Neural cell (in vitro differentiated cells): ENCODE measurements around the gene ACOX2. TPM values are rescaled to one million over a fixed set of nuclear protein-coding genes. Genes with fewer than 3 reads are reported as not detected.
A peak's percentile ranks its signal among the peaks of the same experiment; 100 is the strongest.

ENCODE experiments used
- H2AFZ ChIP-seq: fragments of 200-600, 300-800 bp; sonication (generic), shearing (Covaris generic); 2 replicates; pipeline ENCODE4 v1.6.0; 2014; ENCODE audit warnings: low read depth, mild to moderate bottlenecking, antibody characterized with exemption, low read length, moderate library complexity
- H3F3A ChIP-seq: fragments of 200-600 bp; shearing (Covaris generic); 2 replicates; pipeline ENCODE4 v1.6.1; 2016; ENCODE audit warnings: mild to moderate bottlenecking, moderate library complexity, mixed read lengths, antibody characterized with exemption, low read length; ENCODE audit not compliant: insufficient read depth, poor library complexity, severe bottlenecking
- H3K27ac ChIP-seq: fragments of 200-600, 300-800 bp; sonication (generic), shearing (Covaris generic); 2 replicates; pipeline ENCODE4 v1.5.1; 2014; ENCODE audit warnings: mild to moderate bottlenecking, low read length, moderate library complexity
- H3K27me3 ChIP-seq: fragments of 300-800, 200-600 bp; sonication (generic), shearing (Covaris generic); 2 replicates; pipeline ENCODE4 v1.6.0; 2014; ENCODE audit warnings: mild to moderate bottlenecking, low read depth, low read length, moderate library complexity; ENCODE audit not compliant: insufficient read depth
- H3K36me3 ChIP-seq: fragments of 300-800, 200-600 bp; sonication (generic), shearing (Covaris generic); 2 replicates; pipeline ENCODE4 v1.5.1; 2014; ENCODE audit warnings: mild to moderate bottlenecking, antibody characterized with exemption, low read length, moderate library complexity; ENCODE audit not compliant: insufficient read depth
- H3K4me2 ChIP-seq: fragments of 300-800, 200-600 bp; sonication (generic), shearing (Covaris generic); 2 replicates; pipeline ENCODE4 v1.6.0; 2014; ENCODE audit warnings: mild to moderate bottlenecking, low read length
- H3K4me3 ChIP-seq: fragments of 300-800, 200-600 bp; sonication (generic), shearing (Covaris generic); 2 replicates; pipeline ENCODE4 v1.5.1; 2014; ENCODE audit warnings: mild to moderate bottlenecking, low read length, moderate library complexity
- H3K79me2 ChIP-seq: fragments of 200-600 bp; shearing (Covaris generic); replicated peaks from 2 replicates; pipeline ENCODE4 v1.6.0; 2014; ENCODE audit warnings: mild to moderate bottlenecking, low read length, moderate library complexity; ENCODE audit not compliant: insufficient read depth
- H3K9ac ChIP-seq: fragments of 300-800, 200-600 bp; sonication (generic), shearing (Covaris generic); 2 replicates; pipeline ENCODE4 v1.6.1; 2016; ENCODE audit warnings: mild to moderate bottlenecking, low read length, mixed read lengths
- H3K9me2 ChIP-seq: fragments of 200-600 bp; shearing (Covaris generic); 2 replicates; pipeline ENCODE4 v1.6.1; 2016; ENCODE audit warnings: mild to moderate bottlenecking, low read length, mixed read lengths; ENCODE audit not compliant: insufficient read depth
- H3K9me3 ChIP-seq: fragments of 200-600, 300-800 bp; sonication (generic), shearing (Covaris generic); 2 replicates; pipeline ENCODE4 v1.6.1; 2016; ENCODE audit warnings: mild to moderate bottlenecking, mixed run types, low read length, moderate library complexity, mixed read lengths
- H4K20me1 ChIP-seq: fragments of 200-600 bp; shearing (Covaris generic); 2 replicates; pipeline ENCODE4 v1.6.1; 2016; ENCODE audit warnings: mild to moderate bottlenecking, mixed run types; ENCODE audit not compliant: insufficient read depth
- EP300 ChIP-seq: fragments of 450-650 bp; conservative IDR thresholded peaks from 2 replicates; pipeline ENCODE4 v1.6.1; 2014; ENCODE audit warnings: antibody characterized with exemption, mild to moderate bottlenecking, moderate library complexity; ENCODE audit not compliant: poor library complexity, severe bottlenecking
- EZH2 ChIP-seq: fragments of 200-600, 300-800 bp; shearing (Covaris generic), sonication (generic); IDR thresholded peaks from 2 replicates; pipeline ENCODE4 v1.6.1; 2014; ENCODE audit warnings: antibody characterized with exemption, low read length, borderline replicate concordance, mild to moderate bottlenecking; ENCODE audit not compliant: insufficient read depth, poor library complexity, severe bottlenecking
- MXI1 ChIP-seq: fragments of 450-650 bp; conservative IDR thresholded peaks from 2 replicates; pipeline ENCODE4 v1.6.1; 2014; ENCODE audit warnings: antibody characterized with exemption, mild to moderate bottlenecking; ENCODE audit not compliant: poor library complexity, severe bottlenecking
- POLR2AphosphoS5 ChIP-seq: IDR thresholded peaks from 2 replicates; pipeline ENCODE4 v1.6.1; 2012
- RAD21 ChIP-seq: fragments of 450-650 bp; conservative IDR thresholded peaks from 2 replicates; pipeline ENCODE4 v1.6.1; 2014; ENCODE audit warnings: antibody characterized with exemption, mild to moderate bottlenecking, moderate library complexity
- SMC3 ChIP-seq: fragments of 450-650 bp; conservative IDR thresholded peaks from 2 replicates; pipeline ENCODE4 v1.6.1; 2014; ENCODE audit warnings: antibody characterized with exemption, mild to moderate bottlenecking, moderate library complexity; ENCODE audit not compliant: poor library complexity
- TAF1 ChIP-seq: IDR thresholded peaks from 2 replicates; pipeline ENCODE4 v1.6.1; 2012; ENCODE audit warnings: low read depth
- polyA plus RNA-seq: library from polyadenylated mRNA; depleted of rRNA; stranded (reverse); fragments of >200 nt; gene quantifications from 2 replicates; pipeline ENCODE4 v1.2.3, GENCODE V29; 2014
- TF ChIP-seq, protein P1 (sequence below): fragments of 450-650 bp; IDR thresholded peaks from 2 replicates; pipeline ENCODE4 v1.5.1; 2014; ENCODE audit warnings: antibody characterized with exemption, mild to moderate bottlenecking, moderate library complexity; ENCODE audit not compliant: poor library complexity, severe bottlenecking
- TF ChIP-seq, protein P2 (sequence below): IDR thresholded peaks from 2 replicates; pipeline ENCODE4 v1.6.1; 2012; ENCODE audit warnings: borderline replicate concordance

The ACOX2 gene
- polyA plus RNA-seq, 1 donor from 2014 or later = not detected

DNA sequence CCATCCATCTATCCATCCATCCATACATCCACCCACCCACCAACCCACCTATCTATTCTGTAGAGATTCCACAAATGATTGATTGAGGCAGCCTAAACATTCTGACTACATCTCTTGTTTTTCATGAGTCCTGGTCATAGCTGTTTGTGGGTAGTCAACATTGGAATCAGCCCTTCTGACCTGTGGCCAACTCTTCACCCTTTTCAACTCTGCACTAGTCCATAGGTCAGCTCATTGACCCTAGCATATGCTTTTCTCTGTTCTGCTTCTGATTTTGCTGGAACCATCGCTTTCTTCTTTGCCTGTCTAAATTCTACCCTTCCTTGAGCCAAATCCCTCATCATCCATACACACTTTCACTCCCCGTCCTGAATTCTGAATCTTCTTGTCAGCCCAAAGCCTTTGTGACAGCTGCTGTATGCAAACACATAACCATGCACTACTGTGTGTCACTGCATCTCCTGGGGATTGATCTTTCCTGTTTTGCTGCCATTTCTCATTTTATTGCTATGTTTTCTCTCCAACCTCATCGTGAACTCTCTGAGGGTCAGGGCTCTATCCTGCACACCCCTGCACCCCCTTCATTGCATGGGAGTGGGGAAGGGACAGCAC, 61.9 kb downstream of the ACOX2 start:
- H3K9ac ChIP-seq = no peak overlapping the region
- no peak overlapping the region for H3K4me2 ChIP-seq
- H3F3A ChIP-seq = no peaks in the 10 kb centered on the region
- no peaks in the 10 kb centered on the region for H3K27me3 ChIP-seq
- H4K20me1 ChIP-seq = no peaks in the 10 kb centered on the region
- H3K36me3 ChIP-seq = no peaks in the 10 kb centered on the region
- no peaks in the 10 kb centered on the region for H3K9me3 ChIP-seq
- peak overlapping the region; percentile 10 for H3K27ac ChIP-seq
- H3K4me3 ChIP-seq = no peak overlapping the region
- H3K79me2 ChIP-seq = no peaks in the 10 kb centered on the region
- H3K9me2 ChIP-seq = no peaks in the 10 kb centered on the region
- H2AFZ ChIP-seq = peak overlapping the region; percentile 3
- TF ChIP-seq SMC3 (no peak), EP300 (peak; percentile 47), RAD21 (no peak), POLR2AphosphoS5 (peak; percentile 45), EZH2 (no peak)
- TF ChIP-seq, protein P1, sequence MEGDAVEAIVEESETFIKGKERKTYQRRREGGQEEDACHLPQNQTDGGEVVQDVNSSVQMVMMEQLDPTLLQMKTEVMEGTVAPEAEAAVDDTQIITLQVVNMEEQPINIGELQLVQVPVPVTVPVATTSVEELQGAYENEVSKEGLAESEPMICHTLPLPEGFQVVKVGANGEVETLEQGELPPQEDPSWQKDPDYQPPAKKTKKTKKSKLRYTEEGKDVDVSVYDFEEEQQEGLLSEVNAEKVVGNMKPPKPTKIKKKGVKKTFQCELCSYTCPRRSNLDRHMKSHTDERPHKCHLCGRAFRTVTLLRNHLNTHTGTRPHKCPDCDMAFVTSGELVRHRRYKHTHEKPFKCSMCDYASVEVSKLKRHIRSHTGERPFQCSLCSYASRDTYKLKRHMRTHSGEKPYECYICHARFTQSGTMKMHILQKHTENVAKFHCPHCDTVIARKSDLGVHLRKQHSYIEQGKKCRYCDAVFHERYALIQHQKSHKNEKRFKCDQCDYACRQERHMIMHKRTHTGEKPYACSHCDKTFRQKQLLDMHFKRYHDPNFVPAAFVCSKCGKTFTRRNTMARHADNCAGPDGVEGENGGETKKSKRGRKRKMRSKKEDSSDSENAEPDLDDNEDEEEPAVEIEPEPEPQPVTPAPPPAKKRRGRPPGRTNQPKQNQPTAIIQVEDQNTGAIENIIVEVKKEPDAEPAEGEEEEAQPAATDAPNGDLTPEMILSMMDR = no peak
- TF ChIP-seq, protein P2, sequence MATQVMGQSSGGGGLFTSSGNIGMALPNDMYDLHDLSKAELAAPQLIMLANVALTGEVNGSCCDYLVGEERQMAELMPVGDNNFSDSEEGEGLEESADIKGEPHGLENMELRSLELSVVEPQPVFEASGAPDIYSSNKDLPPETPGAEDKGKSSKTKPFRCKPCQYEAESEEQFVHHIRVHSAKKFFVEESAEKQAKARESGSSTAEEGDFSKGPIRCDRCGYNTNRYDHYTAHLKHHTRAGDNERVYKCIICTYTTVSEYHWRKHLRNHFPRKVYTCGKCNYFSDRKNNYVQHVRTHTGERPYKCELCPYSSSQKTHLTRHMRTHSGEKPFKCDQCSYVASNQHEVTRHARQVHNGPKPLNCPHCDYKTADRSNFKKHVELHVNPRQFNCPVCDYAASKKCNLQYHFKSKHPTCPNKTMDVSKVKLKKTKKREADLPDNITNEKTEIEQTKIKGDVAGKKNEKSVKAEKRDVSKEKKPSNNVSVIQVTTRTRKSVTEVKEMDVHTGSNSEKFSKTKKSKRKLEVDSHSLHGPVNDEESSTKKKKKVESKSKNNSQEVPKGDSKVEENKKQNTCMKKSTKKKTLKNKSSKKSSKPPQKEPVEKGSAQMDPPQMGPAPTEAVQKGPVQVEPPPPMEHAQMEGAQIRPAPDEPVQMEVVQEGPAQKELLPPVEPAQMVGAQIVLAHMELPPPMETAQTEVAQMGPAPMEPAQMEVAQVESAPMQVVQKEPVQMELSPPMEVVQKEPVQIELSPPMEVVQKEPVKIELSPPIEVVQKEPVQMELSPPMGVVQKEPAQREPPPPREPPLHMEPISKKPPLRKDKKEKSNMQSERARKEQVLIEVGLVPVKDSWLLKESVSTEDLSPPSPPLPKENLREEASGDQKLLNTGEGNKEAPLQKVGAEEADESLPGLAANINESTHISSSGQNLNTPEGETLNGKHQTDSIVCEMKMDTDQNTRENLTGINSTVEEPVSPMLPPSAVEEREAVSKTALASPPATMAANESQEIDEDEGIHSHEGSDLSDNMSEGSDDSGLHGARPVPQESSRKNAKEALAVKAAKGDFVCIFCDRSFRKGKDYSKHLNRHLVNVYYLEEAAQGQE = no peak

DNA sequence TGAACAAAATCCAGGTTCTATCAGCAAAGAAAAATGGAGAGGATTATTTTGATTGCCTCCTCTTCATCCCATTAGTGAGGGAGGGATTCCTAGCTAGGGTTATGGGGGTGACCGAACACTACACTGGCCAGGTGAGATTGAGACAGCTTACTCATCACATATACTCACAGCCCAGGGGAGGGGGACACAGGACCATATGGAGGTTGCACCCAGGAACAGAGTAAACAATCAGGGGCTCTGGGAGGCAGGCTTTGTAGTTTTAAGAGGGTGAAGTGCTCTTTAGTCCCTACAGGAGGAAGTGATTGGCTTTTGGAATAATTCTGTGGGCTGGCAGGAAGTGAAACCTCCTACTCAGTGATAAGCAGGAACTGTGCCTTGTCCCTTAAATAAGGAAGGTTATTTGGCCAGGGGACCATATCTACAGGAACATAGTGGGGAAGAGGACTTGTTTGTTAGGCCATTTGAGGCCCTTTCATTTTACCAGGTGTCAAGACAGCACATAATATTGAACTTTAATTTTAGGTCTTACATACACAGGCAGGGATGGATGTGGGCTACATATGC, 62.6 kb downstream of the ACOX2 start:
- no peaks in the 10 kb centered on the region for H3K36me3 ChIP-seq
- H3K9me3 ChIP-seq = no peaks in the 10 kb centered on the region
- H3K4me2 ChIP-seq = no peak overlapping the region
- no peak overlapping the region for H2AFZ ChIP-seq
- H3F3A ChIP-seq = no peaks in the 10 kb centered on the region
- TF ChIP-seq, protein P2 = no peak
- no peak for TF ChIP-seq MXI1
- TF ChIP-seq, protein P1 = no peak
- TF ChIP-seq EZH2 = no peak
- TF ChIP-seq POLR2AphosphoS5 = no peak
- TF ChIP-seq RAD21 = no peak
- no peak for TF ChIP-seq EP300
- TF ChIP-seq SMC3 = no peak
- no peak for TF ChIP-seq TAF1
- no peak overlapping the region for H3K27ac ChIP-seq
- H3K4me3 ChIP-seq = no peak overlapping the region
- H3K79me2 ChIP-seq = no peaks in the 10 kb centered on the region
- H3K9me2 ChIP-seq = no peaks in the 10 kb centered on the region
- no peaks in the 10 kb centered on the region for H4K20me1 ChIP-seq
- H3K27me3 ChIP-seq = no peaks in the 10 kb centered on the region
- H3K9ac ChIP-seq = no peak overlapping the region
